ENCODE data around the gene DCC.

Gene DCC

GRCh38 chr18:52700116-52700515 lies 360.1 kb downstream of the DCC start:
- DNase-seq (ENCODE audit: low spot score), result no peak

- no peak for DNase-seq (ENCODE audit: low spot score)
Measured at GRCh38 chr18:52700816-52701215, 360.8 kb downstream of the DCC start.

GRCh38 chr18:52701219-52701935 lies 361.4 kb downstream of the DCC start:
- no peak for DNase-seq (ENCODE audit: low spot score)

- no peak for DNase-seq (ENCODE audit: low spot score)
Measured at GRCh38 chr18:52715421-52715820, 375.4 kb downstream of the DCC start.

- DNase-seq (ENCODE audit: low spot score), result no peak
Measured at GRCh38 chr18:52715991-52716390, 376.0 kb downstream of the DCC start.

- peak; percentile 71 for DNase-seq (ENCODE audit: low spot score)
Measured at GRCh38 chr18:52716973-52717372, 377.0 kb downstream of the DCC start.

GRCh38 chr18:52722904-52723303 lies 382.9 kb downstream of the DCC start:
- no peak for DNase-seq (ENCODE audit: low spot score)

- no peak for DNase-seq (ENCODE audit: low spot score)
Measured at GRCh38 chr18:52723550-52723970, 383.6 kb downstream of the DCC start.

DNA sequence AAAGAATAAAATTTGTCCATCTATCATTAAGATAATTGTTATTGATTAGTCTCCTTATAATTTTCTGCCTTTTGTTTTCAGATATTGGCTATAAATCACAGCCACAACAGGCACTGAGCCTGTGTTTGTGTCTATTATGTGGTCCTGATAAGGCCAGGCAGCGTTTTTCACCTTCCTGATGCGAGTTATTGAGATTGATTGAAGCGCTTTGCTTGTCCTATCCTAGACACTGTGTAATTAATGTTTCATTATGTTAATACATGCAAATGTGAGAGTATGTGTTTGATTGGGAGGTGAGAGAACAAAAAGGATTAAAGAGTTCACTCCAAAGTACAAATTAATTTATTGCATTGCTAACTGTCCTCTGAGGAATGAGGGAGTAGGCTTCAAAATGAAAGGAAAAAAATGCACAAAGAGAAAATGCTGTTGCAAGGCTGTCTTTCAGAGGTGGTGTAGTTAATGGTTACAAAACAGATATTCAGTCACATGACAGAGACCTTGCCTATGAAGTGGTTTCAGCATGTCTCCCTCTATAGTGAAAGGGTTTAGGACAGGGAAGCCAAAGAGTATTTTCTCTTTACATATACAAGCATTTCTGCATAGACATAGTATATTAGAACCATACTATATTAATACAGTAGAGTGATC lies 391.1 kb downstream of the DCC start:
- DNase-seq (ENCODE audit: low spot score), result no peak

DNA sequence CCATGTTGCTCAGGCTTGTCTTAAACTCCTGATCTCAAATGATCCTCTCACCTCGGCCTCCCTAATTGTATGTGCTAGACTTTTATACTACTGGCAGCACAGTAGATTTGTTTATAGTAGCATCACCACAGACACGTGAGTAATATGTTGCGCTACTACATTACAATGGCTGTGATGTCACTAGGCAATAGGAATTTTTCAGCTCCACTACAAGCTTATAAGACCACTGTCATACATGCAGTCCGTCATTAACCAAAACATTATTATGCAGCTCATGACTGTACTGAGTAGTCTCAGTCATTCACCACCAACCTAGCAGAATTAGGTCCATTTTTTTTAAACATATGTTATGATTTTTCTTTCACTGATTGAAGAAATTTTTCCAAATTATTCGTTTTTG lies 398.9 kb downstream of the DCC start:
- DNase-seq (ENCODE audit: low spot score), result no peak

GRCh38 chr18:52746986-52747385 lies 407.0 kb downstream of the DCC start:
- DNase-seq (ENCODE audit: low spot score), result no peak

DNA sequence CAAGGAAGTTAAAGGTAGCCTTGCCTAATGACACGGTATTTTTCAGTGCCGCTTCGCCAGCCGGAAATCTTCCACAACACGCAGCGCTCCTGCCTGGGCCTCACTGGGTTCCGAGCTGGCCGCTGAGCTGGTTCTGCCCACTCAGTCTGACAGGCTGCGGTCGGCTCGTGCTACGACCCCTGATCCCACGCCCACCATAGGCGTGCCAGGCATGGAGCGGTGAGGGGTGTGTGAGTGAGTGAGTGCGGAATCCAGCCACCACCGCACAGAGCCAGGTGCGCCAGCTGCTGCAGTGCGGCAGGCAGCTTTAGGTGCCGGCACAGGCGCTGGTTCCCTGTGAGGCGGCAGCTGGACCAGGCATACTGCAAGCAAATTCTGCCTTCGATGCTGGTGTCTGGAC lies 407.9 kb downstream of the DCC start:
- no peak for DNase-seq (ENCODE audit: low spot score)

DNA sequence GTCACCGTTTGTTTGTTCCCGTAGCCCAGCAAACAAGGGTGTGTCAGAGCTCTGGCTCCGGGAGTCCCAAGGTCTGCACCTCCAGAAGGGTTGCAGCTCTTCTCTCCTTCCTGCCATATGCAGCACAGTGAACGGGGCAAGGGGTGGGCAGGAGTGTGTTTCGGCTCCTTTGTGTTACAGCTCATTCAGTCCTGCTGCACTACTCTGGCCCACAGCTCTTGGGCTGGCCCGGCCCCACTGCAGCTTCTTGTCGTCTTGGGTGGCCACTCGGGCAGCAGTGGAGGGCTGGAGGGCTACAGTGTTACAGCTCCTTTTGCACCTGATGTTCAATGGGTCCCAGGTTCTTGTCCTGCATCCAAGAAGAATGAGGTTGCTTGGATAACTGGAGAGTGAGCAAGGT lies 408.3 kb downstream of the DCC start:
- DNase-seq (ENCODE audit: low spot score), result no peak

GRCh38 chr18:52749542-52749941 lies 409.5 kb downstream of the DCC start:
- DNase-seq (ENCODE audit: low spot score), result no peak

- DNase-seq (ENCODE audit: low spot score), result no peak
Measured at GRCh38 chr18:52750995-52751394, 411.0 kb downstream of the DCC start.

DNA sequence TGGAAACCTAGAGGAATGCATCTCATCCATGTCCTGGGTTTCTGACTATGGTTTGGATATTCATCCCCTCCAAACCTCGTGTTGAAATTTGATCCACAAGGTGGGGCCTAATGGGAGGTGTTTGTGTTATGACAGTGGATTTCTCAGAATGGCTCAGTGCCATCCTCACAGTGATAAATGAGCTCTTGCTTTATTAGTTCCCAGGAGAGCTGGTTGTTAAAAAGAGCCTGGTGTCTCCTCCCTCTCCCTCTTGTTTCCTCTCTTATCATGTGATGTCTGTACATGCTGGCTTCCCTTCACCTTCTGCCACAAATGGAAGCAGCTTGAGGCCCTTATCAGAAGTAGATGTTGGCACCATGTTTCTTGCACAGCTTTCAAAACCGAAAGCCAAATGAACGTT lies 424.3 kb downstream of the DCC start:
- DNase-seq (ENCODE audit: low spot score), result no peak

DNA sequence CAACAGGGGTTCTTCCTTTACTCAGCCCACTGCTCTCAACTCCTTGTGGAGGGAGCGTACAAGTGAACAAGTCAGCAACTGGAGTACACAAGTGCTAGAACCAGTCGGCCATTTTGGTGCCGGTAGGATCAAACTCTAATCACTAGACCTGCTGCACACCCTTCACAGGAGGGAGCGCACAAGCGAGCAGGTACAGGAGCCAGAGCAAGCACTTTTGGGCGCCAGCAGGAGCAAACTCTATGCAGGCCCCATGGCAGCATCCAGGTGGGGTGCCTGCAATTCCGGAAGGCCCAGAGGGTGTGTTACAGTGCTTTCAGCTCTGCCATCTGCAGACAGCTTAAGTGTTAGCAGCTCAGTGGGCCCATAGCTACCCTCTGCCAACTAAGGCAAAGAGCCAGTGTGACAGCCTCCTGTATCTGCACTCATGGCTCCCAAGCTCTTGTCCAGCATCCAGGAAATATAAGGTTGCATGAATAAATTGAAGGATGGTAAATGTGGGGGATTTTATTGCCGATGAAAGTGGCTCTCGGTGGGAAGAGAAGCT lies 426.1 kb downstream of the DCC start:
- DNase-seq (ENCODE audit: low spot score), result no peak

- no peak for DNase-seq (ENCODE audit: low spot score)
Measured at GRCh38 chr18:52781113-52781512, 441.1 kb downstream of the DCC start.

- no peak for DNase-seq (ENCODE audit: low spot score)
Measured at GRCh38 chr18:52791321-52791720, 451.3 kb downstream of the DCC start.

- no peak for DNase-seq (ENCODE audit: low spot score)
Measured at GRCh38 chr18:52812834-52813233, 472.8 kb downstream of the DCC start.

- DNase-seq (ENCODE audit: low spot score), result no peak
Measured at GRCh38 chr18:52813635-52814416, 473.8 kb downstream of the DCC start.

- no peak for DNase-seq (ENCODE audit: low spot score)
Measured at GRCh38 chr18:52815651-52816050, 475.7 kb downstream of the DCC start.

DNA sequence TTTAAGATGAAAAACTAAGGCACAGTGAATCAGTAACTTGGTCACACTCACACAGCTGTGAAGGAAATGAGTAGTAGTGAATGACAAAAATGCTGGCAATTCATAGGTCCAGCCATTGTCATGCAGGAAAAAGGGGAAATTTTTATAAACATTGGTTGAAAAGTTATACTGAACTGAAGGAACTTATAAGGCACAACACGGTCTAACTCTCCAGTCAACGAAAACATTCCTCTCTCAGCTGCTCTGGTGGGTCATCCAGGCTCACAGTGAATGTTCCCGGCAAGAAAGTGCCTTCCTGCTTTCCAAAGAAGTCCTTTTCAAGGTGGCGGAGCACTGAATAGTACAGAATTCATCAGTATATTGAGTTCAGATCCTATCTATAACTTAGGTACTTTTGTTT lies 476.1 kb downstream of the DCC start:
- DNase-seq (ENCODE audit: low spot score), result no peak

Data from globus pallidus (tissue), 1 donor.